EH (cell line): ENCODE measurements around the gene IGFALS.
A peak's percentile ranks its signal among the peaks of the same experiment; 100 is the strongest.
"Not testable (repeated sequence)": the region's sequence is repeated elsewhere in the genome, so short reads cannot be mapped to it uniquely, and the experiment has no call there.

Experiments
- DNase-seq: peaks from one replicate; pipeline ENCODE4 v3.0.0-alpha.2; 2015; ENCODE audit warnings: low read depth

IGFALS gene

DNA sequence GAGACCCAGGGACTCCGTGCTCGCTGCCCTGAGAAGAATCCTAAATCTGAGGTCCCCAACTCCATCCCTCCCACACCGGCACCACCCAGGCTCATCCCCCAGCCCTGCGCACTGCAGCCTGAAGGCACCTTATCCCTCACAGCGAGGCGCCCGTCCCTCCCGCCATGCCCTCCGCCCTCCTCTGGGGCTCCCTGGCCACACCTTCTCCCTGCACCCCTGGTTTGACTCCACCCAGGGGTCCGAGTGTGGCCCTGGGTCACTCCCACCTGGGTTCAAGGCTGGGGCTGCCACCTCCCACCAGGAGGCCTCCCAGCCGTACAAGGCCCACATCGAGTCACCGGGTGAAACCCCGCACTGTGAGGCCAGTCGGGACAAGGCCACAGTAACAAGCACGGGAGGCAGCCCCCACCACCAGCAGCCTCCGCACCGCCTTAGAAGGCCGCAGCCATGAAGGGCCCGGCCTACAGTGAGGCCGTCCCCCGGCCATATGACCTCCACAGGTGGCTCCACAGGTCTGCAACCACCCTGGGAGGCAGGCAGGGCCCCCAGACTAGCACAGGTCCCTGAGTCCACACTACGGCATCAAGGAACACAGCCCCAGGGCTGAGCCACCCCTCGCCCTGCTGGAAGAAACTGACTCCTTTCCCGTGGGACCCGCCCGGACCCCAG lies 24.8 kb upstream of the IGFALS start:
- DNase-seq: no peak

DNA sequence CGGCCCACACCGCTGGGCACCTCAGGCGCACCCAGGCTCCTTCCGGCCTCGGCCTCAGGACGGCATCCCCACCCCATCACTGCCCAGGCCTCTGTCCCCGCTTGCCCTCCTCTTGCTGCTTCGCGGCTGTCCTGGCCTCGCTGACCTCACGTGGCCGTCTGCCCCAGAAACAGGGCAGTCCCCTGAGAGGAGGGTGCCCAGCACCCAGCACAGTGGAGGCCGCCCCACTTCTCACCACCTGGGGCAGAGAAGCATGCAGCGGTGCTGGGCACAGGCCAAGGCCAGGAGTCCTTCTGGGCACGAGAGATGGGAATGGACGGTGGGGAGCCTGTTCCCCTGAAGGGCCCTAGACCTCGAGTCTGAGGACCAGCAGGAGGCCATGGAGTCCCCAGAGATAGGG lies 24.2 kb upstream of the IGFALS start:
- DNase-seq: no peak

DNA sequence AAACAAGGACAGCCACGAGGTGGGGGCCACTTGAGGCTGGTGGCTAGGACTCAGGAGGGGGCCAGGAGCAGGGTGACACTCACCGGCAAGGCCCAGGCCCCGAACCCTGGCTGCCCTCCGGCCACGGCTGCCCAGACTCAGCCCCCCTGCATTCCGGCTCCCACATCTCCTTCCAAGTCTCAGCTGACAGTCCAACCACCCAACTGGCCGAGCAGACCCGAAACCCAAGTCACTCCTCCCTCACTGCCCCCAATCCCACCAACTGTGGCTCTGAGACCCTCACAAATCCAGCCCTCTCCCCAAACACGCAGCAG lies 23.7 kb upstream of the IGFALS start:
- DNase-seq: no peak

DNA sequence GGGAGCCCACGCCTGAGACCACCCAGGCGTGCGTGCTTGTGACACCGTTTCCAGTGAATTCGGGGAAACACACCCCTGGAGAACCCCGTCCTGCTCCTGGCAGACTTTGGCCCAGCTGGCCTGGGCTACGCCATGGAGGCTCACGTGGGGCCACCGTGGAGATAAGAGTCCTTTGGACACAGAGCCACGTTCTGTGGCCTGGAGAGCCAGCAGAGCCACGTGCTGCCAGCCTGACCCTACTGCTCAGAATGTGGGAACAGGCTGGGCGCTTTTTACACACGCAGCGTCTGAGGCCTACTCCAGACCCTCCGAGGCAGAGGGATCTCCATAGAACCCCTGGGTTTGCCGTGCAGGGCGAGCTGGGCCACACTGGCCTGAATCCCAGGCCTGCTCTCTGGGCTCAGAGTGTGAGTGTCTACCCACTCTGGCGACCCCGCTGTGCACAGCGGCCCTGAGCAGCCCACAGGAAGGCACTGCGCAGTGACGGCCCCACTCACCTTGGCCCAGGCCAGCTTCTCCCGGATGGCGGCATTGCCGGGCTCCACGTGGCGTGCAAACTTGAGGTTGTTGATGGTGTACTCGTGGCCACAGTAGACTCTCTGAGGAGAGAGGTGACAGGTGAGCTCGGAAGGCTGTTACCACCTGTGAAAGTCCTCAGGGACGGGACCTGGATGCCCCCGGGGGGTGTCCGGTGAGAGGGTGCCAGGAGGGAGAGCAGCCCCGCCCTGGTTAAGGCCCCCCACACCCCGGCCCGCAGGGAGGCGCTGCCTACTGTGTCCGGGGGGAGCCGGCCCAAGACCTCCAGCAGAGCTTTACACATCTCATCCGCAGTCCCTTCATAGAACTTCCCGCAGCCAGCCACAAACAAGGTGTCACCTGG lies 23.1 kb upstream of the IGFALS start:
- no peak for DNase-seq

DNA sequence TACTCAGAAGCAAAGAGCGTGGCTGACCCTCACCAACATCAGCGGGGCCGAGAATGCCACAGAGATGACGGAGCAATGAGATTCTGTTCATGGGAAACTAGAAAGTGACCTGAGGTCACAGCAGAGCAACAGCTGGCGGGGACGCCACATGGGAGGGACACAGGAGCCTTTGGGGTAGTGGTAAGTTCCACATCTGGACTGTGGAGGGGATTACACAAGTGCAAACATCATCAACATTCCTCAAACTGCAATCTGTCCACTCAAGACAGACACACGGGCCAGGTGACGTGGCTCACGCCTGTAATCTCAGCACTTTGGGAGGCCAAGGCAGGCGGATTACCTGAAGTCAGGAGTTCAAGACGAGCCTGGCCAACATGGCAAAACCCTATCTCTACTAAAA lies 22.0 kb upstream of the IGFALS start:
- DNase-seq: no peak

DNA sequence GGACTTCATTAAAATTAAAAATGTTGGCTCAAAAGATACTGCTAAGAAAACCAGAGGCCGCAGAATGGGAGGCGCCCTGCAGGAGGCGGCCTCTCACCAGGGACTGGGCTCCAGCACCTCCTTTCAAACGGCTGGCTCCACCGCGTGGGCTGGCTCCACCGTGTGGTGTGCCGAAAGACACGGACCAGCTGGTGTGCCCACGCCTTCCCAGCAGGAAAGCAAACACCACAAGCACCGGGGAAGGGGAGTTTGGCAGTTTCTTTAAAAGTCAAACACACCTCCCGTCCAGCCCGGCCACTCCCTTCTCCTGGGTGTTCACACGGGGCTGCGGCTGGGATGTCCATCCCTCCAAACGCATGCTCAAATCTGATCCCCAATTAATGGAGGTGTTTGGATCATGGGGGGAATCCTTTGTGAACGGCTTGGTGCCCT lies 19.2 kb upstream of the IGFALS start:
- peak; percentile 60 for DNase-seq

DNA sequence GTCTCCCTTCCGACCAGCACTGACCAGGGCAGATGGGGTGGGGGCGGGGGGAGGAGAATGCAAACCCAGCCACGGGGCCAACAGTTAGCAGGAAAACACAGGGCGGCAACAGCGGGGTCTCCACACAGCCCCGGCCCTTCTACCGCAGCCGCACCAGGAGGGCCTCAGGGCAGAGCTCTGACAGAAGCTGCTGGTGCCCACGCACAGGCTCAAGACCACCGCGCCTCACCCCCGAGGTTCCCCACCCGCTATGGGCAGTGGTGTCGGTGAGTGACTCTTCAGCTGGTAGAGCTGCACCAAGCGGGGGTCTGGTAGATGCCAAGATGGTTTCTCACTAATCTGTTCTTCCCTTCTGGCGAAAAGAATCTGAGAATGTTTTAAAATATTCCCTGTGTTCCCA lies 17.0 kb upstream of the IGFALS start:
- no peak for DNase-seq

DNA sequence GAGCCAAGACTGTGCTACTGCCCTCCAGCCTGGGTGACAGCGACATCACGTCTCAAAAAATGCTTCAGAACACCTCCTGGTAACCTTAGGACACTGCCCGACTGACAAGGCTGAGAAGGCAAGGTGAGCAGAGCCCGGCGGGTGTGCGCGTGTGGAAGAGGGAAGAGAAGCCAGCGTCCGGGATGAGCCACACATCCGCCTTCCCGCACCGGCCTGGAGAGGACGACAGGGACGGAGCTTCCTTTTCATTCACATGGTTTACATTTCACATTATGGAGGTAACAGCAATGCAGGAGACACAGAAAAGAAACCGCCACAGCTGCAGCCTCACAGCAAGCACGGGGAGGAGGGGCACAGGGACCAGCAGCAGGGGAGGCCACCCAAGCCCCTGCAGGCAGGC lies 16.6 kb upstream of the IGFALS start:
- no peak for DNase-seq

DNA sequence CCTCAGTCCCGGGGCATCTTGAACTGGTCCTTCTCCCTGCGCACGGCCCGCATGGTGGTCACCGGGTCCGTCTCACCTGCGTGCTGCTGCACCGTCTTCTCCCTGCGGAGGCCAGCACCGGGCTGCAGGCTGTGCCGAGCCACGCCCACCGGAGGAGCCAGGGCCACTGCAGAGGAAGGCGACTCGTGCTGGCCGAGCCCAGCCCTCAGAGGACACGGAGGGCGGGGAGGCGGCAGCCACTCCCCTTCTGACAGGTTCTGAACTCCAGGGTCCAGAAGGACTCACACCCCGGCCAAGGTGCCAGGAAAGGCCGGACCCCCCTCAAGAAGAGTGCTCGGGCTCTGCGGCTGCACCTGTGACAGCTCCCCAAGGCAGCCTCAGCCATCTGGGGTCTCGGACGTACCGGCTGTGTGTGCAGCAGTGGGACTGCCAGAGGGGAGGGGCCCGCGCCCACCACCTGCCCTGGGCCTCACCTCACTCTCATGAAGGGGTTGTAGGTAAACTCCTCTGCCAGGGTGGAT lies 15.8 kb upstream of the IGFALS start:
- no peak for DNase-seq

DNA sequence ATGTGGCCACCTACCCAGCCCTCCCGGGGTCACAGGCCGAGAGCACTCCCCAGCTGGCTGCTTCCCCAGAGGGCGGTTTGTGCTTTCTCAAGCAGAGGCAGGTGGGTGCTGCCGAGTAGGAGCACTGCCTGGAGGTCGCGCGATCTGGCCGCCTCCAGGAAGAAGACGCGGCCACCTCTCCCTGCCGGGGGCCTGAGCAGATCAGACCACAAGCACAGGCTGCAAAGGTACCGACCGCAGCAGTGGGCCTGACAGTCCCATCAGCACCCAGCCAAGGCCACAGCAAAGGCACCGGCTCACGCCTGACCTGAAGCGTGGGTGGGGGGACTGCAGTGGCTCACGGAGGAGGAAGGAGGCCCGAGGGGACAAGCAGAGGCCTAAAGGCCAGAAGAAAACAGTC lies 15.2 kb upstream of the IGFALS start:
- no peak for DNase-seq

DNA sequence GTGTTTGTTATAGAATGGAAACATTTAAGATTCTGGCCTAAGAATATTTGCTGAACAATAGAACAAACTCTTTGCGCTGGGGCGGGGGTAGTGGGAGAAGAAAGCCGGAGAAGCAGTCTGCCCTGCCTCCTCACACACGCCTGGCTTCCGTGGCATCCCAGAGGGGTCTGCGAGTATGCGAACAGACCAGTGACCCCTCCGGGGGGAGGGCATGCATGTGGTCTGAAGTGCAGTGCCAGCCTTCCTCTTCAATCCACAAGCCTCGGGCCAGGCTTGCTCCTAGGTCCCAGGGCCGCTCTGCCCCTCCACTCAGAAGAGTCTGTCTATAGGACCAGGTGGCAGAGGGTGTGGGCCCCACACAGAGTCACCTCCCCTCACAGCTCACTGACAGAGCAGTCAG lies 14.1 kb upstream of the IGFALS start:
- no peak for DNase-seq

DNA sequence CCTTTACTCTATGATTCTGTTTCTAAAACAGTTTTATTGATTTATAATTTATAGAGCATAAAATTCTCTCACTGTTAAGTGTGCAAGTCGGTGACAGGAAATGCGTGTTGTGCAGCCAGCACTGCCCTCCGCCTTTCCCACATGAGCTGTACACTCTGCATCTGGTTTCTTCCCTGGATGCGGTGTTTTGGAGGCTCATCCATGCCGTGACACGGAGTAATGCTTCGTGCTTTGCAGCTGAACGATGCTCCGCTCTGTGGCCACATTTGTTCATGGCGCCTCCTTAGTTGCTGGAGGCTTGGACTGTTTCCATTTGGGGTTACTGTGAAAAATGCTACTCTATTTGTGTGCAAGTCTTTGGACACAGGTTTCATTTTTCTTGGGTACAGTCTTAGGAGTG lies 7.2 kb upstream of the IGFALS start:
- no peak for DNase-seq

DNA sequence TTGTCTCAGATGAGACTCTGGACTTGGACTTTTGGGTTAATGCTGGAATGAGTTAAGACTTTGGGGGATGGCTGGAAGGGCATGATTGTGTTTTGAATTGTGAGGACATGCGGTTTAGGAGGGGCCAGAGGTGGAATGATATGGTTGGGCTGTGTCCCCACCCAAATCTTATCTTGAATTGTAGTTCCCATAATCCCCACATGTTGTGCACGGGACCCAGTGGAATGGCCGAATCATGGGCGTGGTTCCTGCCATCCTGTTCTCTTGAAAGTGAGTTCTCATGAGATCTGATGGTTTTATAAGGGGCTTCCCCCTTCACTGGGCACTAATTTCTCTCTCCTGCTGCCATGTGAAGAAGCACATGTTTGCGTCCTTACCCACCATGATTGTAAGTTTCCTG lies 5.8 kb upstream of the IGFALS start:
- DNase-seq: not testable (repeated sequence)

DNA sequence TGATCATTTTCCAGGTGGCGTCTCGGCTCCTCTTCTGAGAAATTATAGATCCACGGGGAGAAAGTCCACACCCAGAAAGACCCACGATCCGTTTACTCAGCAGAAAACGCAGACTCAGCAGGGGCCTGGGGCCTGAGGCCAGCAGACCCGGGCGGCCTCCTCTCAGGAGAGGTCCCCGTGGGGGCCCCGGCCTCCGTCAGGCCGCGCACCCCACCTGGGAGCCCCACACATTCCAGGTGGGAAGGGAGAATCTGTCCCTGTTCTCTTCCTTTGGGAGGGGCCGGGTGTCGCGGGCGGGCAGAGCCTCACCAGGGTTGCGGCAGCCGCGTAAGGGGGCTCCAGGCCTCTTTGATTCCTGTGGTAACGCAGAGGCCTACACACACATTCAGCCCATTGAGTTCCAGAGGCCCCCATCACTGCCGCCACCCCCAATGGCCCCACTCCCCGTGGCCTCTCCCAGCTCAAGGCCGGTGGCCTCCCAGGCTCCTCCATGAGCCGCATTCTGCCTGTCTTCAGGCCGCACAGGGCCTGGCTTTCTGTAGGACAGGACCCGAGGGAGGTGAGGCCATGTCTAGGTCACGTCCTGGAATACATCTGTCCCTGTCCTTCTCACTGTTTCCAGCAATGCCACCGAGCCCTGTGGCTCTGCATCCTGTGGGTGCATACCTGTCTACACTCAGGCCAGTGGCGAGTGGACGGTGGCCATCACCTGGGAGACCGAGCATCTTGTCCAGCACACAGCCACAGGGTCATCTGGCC lies 1.6 kb upstream of the IGFALS start:
- no peak for DNase-seq

DNA sequence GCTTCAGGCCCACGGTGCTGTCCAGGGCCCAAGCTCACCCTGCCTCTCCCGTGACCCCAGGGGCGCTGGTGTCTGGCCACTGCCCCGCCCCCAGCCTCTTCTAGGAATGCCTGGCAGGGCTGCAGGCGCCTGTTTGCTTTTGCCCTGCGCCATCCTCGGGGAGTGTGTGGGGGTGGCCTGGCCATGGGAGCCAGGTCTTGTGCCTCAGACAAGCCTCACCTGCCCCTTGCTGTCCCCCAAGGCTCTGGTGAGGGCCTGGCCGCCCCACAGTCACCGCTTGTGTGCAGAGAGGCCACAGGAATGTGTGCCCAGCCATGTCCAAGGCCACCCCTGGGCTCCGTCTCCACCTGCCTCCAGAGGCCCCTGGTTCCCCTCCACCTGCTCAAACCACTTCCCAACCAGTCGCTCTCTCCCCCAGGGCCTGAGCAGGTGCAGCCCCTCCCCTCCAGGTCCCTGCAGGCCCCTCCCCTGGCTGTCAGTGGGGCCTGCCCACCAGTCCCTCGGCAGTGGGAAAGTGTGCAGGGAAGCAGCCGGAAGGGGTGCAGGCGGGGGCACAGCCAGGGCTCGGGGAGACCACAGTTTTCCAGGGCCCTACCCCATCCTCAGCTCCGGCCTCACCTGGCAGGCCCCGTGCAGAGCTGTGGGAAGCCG lies 841 bp upstream of the IGFALS start:
- DNase-seq: no peak

DNA sequence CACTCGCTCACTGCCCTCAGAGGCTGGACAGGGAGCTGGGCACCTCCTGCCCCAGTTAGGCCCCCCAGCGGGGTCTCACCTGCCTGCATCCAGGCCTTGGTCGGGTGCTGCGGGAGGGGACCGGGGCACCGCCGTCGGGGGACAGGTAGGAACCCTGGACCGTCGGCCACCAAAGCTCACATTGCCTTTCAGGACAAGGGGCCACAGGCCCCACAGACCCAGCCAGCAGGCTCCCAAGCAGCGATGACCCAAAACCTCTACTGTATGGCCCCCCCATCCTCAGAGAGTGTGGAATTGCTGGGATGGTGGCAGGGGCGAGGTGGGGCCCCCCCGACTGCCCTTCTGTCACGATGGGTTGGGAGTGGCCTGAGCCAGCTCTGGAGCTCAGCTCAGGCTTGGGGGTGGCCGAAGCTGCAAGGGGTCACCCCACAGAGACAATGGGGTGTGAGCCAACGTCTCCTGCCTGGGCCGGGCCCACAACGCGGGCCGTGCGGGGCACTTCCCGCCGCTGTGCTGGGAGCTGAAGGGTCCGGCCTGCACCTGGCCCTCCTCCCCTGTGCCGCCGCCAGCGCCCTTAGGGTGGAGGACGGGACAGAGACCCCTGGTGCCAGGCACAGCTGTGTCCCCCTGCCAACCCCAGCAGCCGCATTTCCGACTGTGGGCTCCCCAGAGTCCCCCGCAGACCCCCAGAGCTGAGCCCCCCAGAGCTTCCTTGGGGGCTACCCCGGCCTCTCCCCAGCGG lies 498 bp downstream of the IGFALS start:
- no peak for DNase-seq

DNA sequence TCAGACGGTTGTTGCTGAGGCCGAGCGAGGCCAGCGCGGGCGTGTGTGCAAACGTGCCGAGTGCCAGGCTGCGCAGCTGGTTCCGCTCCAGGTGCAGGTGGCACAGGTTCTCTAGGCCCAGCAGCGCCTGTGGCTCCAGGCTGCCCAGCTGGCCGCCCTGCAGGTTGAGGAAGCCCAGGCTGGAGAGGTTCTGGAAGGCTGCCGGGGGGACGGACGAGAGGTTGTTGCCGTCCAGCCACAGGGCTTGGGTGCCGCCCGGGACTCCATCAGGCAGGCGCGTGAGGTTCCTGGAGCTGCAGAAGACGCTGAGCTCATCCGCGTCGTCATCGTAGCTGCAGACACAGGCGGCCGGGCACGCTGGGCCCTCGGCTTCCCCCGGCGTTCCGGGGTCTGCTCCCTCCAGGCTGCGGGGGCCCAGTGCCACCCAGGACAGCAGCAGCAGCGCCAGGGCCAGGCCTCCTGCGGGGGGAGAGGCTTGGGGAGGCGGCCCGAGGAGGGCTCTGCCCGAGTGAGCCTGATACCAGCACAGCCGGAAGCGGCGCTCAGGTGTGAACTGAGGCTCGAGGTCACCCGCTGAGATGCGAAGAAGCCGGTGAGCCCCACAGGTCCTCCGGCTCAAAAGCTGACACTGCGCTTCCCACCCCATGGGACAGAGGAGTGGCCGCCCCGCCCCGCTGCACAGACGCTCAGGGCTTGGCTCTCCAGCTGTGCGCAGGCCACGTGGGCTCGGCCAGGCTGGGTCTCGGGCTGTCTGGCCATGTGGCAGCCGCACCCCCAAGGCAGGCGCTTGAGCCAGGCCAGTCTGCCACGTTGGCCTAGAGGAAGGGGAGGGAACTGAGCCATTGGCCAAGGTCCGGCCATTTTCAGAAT lies 1.3 kb downstream of the IGFALS start:
- no peak for DNase-seq

DNA sequence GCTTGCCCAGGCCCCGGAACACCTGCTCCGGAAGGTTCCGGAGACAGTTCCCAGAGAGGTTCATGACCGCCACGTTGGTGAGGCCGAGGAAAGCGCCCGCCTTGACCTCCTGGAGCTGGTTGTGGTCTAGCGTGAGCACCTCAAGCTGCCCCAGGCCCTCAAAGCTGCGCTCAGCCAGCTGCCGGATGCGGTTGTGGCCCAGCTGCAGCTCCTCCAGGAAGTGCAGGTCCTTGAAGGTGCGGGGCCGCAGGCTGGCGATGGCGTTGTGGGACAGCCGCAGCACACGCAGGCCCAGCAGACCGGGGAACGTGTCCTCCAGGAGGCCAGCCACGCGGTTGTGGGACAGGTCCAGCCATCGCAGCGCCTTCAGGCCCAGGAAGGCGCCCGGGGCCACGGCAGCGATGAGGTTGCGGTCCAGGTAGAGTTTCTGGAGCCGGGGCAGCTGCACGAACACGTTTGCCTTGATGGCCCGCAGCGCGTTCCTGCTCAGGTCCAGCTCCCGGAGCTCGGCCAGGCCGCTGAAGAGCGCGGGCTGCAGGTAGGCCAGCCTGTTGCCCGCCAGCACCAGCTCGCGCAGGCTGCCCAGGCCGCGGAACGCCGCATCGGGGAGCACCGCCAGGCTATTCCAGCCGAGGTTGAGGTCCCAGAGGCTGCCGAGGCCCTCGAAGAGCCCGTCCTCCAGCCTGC lies 2.1 kb downstream of the IGFALS start:
- no peak for DNase-seq

DNA sequence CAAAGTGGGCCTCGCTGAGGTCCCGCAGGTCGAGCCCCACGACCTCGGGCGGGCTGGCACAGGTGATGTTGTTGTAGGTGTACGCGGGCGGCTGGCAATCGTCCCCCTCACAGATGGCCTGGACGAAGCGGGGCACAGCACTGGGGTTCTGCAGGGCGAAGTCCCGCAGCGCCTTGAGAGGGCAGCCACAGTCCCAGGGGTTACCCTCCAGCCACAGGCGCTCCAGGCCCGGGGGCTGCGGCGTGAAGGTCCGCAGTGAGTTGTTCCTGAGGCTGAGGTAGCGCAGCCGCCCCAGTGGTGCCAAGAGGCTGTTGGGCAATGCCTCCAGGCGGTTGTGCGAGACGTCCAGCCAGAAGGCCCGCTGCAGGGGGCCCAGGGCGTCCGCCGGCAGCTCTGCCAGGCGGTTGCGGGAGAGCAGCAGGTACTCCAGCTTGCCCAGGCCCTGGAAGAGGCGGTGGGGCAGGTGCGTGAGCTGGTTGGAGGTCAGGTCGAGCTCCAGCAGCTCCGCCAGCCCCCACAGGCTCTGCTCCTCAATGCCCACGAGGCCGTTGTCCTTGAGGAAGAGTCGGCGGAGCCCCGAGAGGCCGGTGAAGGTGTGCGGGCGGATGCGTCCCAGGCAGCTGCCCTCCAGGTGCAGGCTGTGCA lies 2.8 kb downstream of the IGFALS start:
- no peak for DNase-seq

DNA sequence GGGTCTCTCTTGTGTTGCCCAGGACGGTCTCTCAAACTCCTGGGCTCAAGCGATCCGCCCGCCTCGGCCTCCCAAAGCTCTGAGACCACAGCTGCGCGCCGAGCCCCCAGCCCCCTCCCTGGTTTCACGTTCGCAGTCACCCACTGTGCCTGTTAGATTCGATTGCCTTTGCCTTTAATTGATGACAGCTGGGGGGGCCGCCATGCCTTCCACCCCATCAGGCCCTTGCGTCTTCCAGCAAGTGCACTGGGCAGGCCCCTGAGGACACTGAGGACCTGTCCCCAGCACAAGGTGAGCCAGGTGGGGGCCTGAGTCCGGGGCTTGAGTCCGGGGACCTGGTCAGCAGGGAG lies 3.3 kb downstream of the IGFALS start:
- no peak for DNase-seq
